ENCODE results near the gene IQCH.

Gene IQCH

GRCh38 chr15:67254238-67255175, at the start of gene IQCH, which contains the start of gene AAGAB:
Gene IQCH, plus strand, starts transcription at chr15:67254786. Its CDS starts 111 bp downstream, at chr15:67254897.
Gene AAGAB, minus strand, starts transcription at chr15:67254661. Its CDS starts 30 bp downstream, at chr15:67254631.
- DNase-seq (ENCODE audit: low read depth), result peak; percentile 97

- no peak for DNase-seq (ENCODE audit: low read depth)
Observed at GRCh38 chr15:67207555-67208207, 46.9 kb upstream of the IQCH start.

GRCh38 chr15:67208396-67208795, 46.2 kb upstream of the IQCH start:
- DNase-seq (ENCODE audit: low read depth), result no peak

- DNase-seq (ENCODE audit: low read depth), result no peak
Observed at GRCh38 chr15:67210555-67211168, 43.9 kb upstream of the IQCH start.

- DNase-seq (ENCODE audit: low read depth), result no peak
Observed at GRCh38 chr15:67212684-67213367, 41.8 kb upstream of the IQCH start.

- DNase-seq (ENCODE audit: low read depth), result no peak
Observed at GRCh38 chr15:67215102-67215501, 39.5 kb upstream of the IQCH start.

- DNase-seq (ENCODE audit: low read depth), result no peak
Observed at GRCh38 chr15:67216859-67217258, 37.7 kb upstream of the IQCH start.

GRCh38 chr15:67218428-67218827, 36.2 kb upstream of the IQCH start:
- no peak for DNase-seq (ENCODE audit: low read depth)

GRCh38 chr15:67219288-67219687, 35.3 kb upstream of the IQCH start:
- no peak for DNase-seq (ENCODE audit: low read depth)

- DNase-seq (ENCODE audit: low read depth), result no peak
Observed at GRCh38 chr15:67224889-67225288, 29.7 kb upstream of the IQCH start.

- DNase-seq (ENCODE audit: low read depth), result peak; percentile 91
Observed at GRCh38 chr15:67225336-67225735, 29.2 kb upstream of the IQCH start.

- DNase-seq (ENCODE audit: low read depth), result no peak
Observed at GRCh38 chr15:67227431-67227830, 27.2 kb upstream of the IQCH start.

GRCh38 chr15:67227846-67228245, 26.7 kb upstream of the IQCH start:
- no peak for DNase-seq (ENCODE audit: low read depth)

- DNase-seq (ENCODE audit: low read depth), result no peak
Observed at GRCh38 chr15:67228286-67228685, 26.3 kb upstream of the IQCH start.

GRCh38 chr15:67230504-67230903, 24.1 kb upstream of the IQCH start:
- DNase-seq (ENCODE audit: low read depth), result no peak

GRCh38 chr15:67232591-67232990, 22.0 kb upstream of the IQCH start:
- peak; percentile 79 for DNase-seq (ENCODE audit: low read depth)

GRCh38 chr15:67240235-67241131, 14.1 kb upstream of the IQCH start:
- DNase-seq (ENCODE audit: low read depth), result no peak

- DNase-seq (ENCODE audit: low read depth), result no peak
Observed at GRCh38 chr15:67241132-67241855, 13.3 kb upstream of the IQCH start.

- DNase-seq (ENCODE audit: low read depth), result no peak
Observed at GRCh38 chr15:67242708-67243111, 11.9 kb upstream of the IQCH start.

- DNase-seq (ENCODE audit: low read depth), result peak; percentile 40
Observed at GRCh38 chr15:67244971-67245478, 9.6 kb upstream of the IQCH start.
